ENCODE results near the gene CCDC71. TPM values are rescaled to one million over a fixed set of nuclear protein-coding genes. Genes with fewer than 3 reads are reported as not detected.

The CCDC71 gene
- total and polyA plus RNA-seq, 2 of the 13 experiments (the other 11 are each of a cell fraction or from before 2014, with no cell fraction given), result 9.7 to 14.3 TPM

DNA sequence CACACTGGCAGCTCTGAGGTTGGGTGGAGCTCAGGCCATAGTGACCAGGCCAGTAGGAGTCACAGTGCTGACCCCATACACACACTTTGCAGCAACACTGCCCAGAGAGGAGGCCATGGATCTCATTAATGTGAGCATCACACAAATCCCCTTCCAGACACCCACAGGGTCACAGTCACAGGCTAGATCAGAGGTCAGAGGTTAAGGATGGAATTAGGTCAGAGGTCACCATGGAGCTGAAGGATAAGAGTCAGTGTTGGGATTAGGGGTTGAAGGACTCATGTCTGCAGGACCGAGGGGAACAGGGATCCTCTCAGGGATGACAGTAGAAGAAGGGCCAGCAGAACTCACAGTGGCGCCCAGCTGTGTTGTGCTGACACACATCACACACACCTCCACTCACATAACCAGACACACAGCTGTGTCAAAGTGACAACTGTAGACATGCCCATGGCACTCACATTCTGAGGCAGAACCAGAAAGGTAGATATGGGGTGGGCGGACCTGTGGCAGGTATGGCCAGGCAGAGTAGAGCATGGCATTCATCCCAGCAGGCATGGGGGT lies 12.7 kb downstream of the CCDC71 start (continued):
- TF ChIP-seq DPF2 (CRISPR knock-in tag; IDR thresholded peaks at IDR 0.05; ENCODE audit: borderline replicate concordance, low read depth) (no peak), CAMTA2 (CRISPR knock-in tag; IDR thresholded peaks at IDR 0.05; ENCODE audit: borderline replicate concordance) (no peak), PPARG (CRISPR knock-in tag; conservative IDR thresholded peaks at IDR 0.05) (no peak), SOX6 (IDR thresholded peaks at IDR 0.05) (no peak), SOX6 (CRISPR knock-in tag; IDR thresholded peaks at IDR 0.05) (no peak), HNF4G (IDR thresholded peaks at IDR 0.05; ENCODE audit: borderline replicate concordance, low read depth, low read length) (no peak), HNF4G (CRISPR knock-in tag; IDR thresholded peaks at IDR 0.05; ENCODE audit: borderline replicate concordance, low read depth) (no peak), BRD4 (CRISPR knock-in tag; IDR thresholded peaks at IDR 0.05) (no peak)
- TF ChIP-seq, protein P1, sequence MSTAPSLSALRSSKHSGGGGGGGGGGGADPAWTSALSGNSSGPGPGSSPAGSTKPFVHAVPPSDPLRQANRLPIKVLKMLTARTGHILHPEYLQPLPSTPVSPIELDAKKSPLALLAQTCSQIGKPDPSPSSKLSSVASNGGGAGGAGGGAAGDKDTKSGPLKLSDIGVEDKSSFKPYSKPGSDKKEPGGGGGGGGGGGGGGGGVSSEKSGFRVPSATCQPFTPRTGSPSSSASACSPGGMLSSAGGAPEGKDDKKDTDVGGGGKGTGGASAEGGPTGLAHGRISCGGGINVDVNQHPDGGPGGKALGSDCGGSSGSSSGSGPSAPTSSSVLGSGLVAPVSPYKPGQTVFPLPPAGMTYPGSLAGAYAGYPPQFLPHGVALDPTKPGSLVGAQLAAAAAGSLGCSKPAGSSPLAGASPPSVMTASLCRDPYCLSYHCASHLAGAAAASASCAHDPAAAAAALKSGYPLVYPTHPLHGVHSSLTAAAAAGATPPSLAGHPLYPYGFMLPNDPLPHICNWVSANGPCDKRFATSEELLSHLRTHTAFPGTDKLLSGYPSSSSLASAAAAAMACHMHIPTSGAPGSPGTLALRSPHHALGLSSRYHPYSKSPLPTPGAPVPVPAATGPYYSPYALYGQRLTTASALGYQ (CRISPR knock-in tag; IDR thresholded peaks at IDR 0.05), result no peak
- TF ChIP-seq, protein P2, sequence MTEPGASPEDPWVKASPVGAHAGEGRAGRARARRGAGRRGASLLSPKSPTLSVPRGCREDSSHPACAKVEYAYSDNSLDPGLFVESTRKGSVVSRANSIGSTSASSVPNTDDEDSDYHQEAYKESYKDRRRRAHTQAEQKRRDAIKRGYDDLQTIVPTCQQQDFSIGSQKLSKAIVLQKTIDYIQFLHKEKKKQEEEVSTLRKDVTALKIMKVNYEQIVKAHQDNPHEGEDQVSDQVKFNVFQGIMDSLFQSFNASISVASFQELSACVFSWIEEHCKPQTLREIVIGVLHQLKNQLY (CRISPR knock-in tag; IDR thresholded peaks at IDR 0.05), result no peak
- TF ChIP-seq, protein P3, sequence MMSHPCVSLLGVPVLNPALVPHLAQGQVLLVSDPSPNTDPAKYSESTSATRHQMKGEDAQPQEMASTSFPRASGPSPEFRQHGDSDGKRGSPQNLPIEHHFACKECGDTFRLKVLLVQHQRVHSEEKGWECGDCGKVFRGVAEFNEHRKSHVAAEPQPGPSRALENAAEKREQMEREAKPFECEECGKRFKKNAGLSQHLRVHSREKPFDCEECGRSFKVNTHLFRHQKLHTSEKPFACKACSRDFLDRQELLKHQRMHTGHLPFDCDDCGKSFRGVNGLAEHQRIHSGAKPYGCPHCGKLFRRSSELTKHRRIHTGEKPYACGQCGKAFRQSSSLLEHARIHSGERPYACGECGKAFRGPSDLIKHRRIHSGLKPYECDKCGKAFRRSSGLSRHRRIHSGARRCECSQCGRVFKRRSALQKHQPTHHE (CRISPR knock-in tag; IDR thresholded peaks at IDR 0.05; ENCODE audit: borderline replicate concordance), result no peak
- TF ChIP-seq, protein P4, sequence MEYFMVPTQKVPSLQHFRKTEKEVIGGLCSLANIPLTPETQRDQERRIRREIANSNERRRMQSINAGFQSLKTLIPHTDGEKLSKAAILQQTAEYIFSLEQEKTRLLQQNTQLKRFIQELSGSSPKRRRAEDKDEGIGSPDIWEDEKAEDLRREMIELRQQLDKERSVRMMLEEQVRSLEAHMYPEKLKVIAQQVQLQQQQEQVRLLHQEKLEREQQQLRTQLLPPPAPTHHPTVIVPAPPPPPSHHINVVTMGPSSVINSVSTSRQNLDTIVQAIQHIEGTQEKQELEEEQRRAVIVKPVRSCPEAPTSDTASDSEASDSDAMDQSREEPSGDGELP (IDR thresholded peaks at IDR 0.05; ENCODE audit: borderline replicate concordance, low read depth), result no peak
- TF ChIP-seq, protein P5, sequence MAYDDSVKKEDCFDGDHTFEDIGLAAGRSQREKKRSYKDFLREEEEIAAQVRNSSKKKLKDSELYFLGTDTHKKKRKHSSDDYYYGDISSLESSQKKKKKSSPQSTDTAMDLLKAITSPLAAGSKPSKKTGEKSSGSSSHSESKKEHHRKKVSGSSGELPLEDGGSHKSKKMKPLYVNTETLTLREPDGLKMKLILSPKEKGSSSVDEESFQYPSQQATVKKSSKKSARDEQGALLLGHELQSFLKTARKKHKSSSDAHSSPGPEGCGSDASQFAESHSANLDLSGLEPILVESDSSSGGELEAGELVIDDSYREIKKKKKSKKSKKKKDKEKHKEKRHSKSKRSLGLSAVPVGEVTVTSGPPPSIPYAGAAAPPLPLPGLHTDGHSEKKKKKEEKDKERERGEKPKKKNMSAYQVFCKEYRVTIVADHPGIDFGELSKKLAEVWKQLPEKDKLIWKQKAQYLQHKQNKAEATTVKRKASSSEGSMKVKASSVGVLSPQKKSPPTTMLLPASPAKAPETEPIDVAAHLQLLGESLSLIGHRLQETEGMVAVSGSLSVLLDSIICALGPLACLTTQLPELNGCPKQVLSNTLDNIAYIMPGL (CRISPR knock-in tag; IDR thresholded peaks at IDR 0.05; ENCODE audit: borderline replicate concordance in 1 of 2, low read depth in 1 of 2), result no peak
- TF ChIP-seq, protein P6, sequence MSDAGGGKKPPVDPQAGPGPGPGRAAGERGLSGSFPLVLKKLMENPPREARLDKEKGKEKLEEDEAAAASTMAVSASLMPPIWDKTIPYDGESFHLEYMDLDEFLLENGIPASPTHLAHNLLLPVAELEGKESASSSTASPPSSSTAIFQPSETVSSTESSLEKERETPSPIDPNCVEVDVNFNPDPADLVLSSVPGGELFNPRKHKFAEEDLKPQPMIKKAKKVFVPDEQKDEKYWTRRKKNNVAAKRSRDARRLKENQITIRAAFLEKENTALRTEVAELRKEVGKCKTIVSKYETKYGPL (CRISPR knock-in tag; IDR thresholded peaks at IDR 0.05), result no peak

Measured in HepG2 (cell line).